Activated CD8-positive, alpha-beta T cell treated with anti-CD3 and anti-CD28 coated beads, Interleukin-2, amount 10 ng/mL, durations not matched to agents 7 days and 5 days (primary cell): Measurements from ENCODE around the gene TNFRSF9. TPM values are rescaled to one million over a fixed set of nuclear protein-coding genes. Genes with fewer than 3 reads are reported as not detected.

Experiments used
- ATAC-seq: fragments of 150-1000 bp; cut with Tn5 transposase; one replicate; pipeline ENCODE4 v1.10.0; 2021; ENCODE audit warnings: moderate library complexity
- CTCF ChIA-PET: fragments of 350-600 bp; sonication (Branson Sonifier 250); formaldehyde crosslinking; loops from one replicate; lab custom pipeline; 2021; ENCODE audit warnings: antibody characterized with exemption; lab: Charles Lee
- POLR2A ChIA-PET: fragments of 350-600 bp; sonication (Branson Sonifier 250); formaldehyde crosslinking; loops from one replicate; lab custom pipeline; 2021; ENCODE audit warnings: antibody characterized with exemption; lab: Charles Lee
- DNase-seq: peaks from one replicate; pipeline ENCODE4 v3.0.0-alpha.2; 2020
- H3K27ac Mint-ChIP-seq: one replicate; pipeline ENCODE4 v1.8.0; 2021; ENCODE audit warnings: mild to moderate bottlenecking, mixed read lengths
- H3K27me3 Mint-ChIP-seq: one replicate; pipeline ENCODE4 v1.8.0; 2021; ENCODE audit warnings: low read depth, mixed read lengths
- H3K36me3 Mint-ChIP-seq: one replicate; pipeline ENCODE4 v1.8.0; 2021; ENCODE audit warnings: low read depth, mixed read lengths
- H3K4me1 Mint-ChIP-seq: one replicate; pipeline ENCODE4 v1.8.0; 2021; ENCODE audit warnings: low read depth, mixed read lengths
- H3K4me3 Mint-ChIP-seq: one replicate; pipeline ENCODE4 v1.8.0; 2021; ENCODE audit warnings: mild to moderate bottlenecking, mixed read lengths
- H3K9me3 Mint-ChIP-seq: one replicate; pipeline ENCODE4 v1.8.0; 2022; ENCODE audit warnings: mixed read lengths; ENCODE audit not compliant: insufficient read depth
- total RNA-seq, 2 experiments: library from RNA; stranded (reverse); gene quantifications; one replicate each; pipeline ENCODE4 v1.2.3, GENCODE V29; 2021

Gene TNFRSF9
- total RNA-seq, 2 experiments from 2014 or later = 0.94 to 1.3 TPM

DNA sequence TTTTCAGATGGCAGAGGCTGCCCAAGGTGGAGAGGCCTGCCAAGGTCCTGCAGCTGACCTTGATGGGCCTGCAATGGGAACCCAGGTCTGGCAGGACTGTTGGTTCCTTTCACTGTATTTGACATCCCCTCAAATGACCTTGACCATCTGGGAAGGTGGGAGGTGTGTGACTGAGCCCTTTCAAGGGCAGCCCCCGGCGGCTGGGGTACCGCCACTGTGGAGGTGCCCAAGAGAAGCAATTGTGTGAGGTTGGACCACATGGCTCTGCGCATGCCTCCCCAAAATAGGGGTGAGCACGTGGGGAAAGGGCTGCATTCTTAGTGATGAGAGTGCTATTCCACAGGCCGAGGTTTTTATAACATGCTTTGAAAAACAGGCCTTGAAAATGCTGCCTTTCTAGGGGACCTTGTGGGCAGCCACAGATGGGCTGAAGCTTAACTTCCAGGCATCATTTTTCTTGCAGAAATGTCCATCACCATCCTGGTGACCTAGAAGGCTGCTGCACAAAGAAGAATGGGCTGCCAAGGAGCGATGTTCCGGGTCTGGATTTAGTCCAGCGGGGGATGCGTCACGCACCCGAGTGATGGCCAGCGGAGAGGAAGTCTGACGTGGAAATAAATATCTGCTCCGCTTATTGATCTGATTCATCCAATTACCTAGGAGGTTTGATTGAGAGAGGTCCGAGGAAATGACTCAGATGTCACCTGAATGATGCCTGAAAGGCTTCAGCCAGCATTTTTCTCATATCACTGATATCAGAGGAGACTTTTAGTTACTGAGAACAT lies 71.3 kb downstream of the TNFRSF9 start:
- CTCF ChIA-PET = no interaction called here
- DNase-seq (no peak), ATAC-seq (no peak)
- Mint-ChIP-seq H3K36me3 (no peaks in the 10 kb centered on the region), H3K4me3 (no peak overlapping the region), H3K9me3 (no peaks in the 10 kb centered on the region), H3K4me1 (no peaks in the 10 kb centered on the region), H3K27me3 (peaks cover 3% of the 10 kb centered on the region), H3K27ac (no peak overlapping the region)
- POLR2A ChIA-PET = no interaction called here

- H3K27me3 Mint-ChIP-seq = peaks cover 1% of the 10 kb centered on the region
- no peaks in the 10 kb centered on the region for H3K4me1 Mint-ChIP-seq
- DNase-seq = no peak
- ChIA-PET POLR2A (no interaction called here), CTCF (interaction anchor here (0.8 kb wide), 1 partner anchor 115 kb away, joined by 3 read pairs; no protein-coding TSS in a partner anchor)
- H3K27ac Mint-ChIP-seq = no peak overlapping the region
- H3K36me3 Mint-ChIP-seq = no peaks in the 10 kb centered on the region
- H3K4me3 Mint-ChIP-seq = no peak overlapping the region
- no peaks in the 10 kb centered on the region for H3K9me3 Mint-ChIP-seq
- no peak for ATAC-seq
These were observed 72.4 kb downstream of the TNFRSF9 start for GRCh38 chr1:7868070-7868780.

- CTCF ChIA-PET = no interaction called here
- POLR2A ChIA-PET = no interaction called here
- DNase-seq = no peak
- no peak overlapping the region for H3K27ac Mint-ChIP-seq
- H3K27me3 Mint-ChIP-seq = no peaks in the 10 kb centered on the region
- no peak for ATAC-seq
- no peaks in the 10 kb centered on the region for H3K4me1 Mint-ChIP-seq
- no peak overlapping the region for H3K4me3 Mint-ChIP-seq
- no peaks in the 10 kb centered on the region for H3K9me3 Mint-ChIP-seq
- H3K36me3 Mint-ChIP-seq = no peaks in the 10 kb centered on the region
These were observed 74.7 kb downstream of the TNFRSF9 start for GRCh38 chr1:7865978-7866377.

Other genes with a start within 250 kb of the TNFRSF9 start
- 10 to 100 TPM; 32.0 to 33.7 TPM for gene VAMP3, start 169.5 kb downstream of the TNFRSF9 start, total RNA-seq
- gene PER3, start 156.5 kb downstream of the TNFRSF9 start, total RNA-seq = 1 to 10 TPM in 1 of 2 experiments, under 1 TPM in 1; 0.97 to 1.2 TPM
- under 1 TPM in 1 of 2 experiments, not detected in 1; 0.16 TPM for gene UTS2, start 87.8 kb downstream of the TNFRSF9 start, total RNA-seq
- 100 to 1,000 TPM; 296 to 302 TPM for gene PARK7, start 20.9 kb upstream of the TNFRSF9 start, total RNA-seq
- under 1 TPM in 1 of 2 experiments, not detected in 1; 0.21 TPM for gene ERRFI1, start 85.5 kb upstream of the TNFRSF9 start, total RNA-seq